PC-3 (cell line): ENCODE results near the gene NEAT1. TPM values are rescaled to one million over a fixed set of nuclear protein-coding genes. Genes with fewer than 3 reads are reported as not detected.

Experiments
- ATAC-seq: fragments of 200-7000 bp; cut with Tn5 transposase; 2 replicates; pipeline ENCODE4 v1.9.1; 2020; ENCODE audit warnings: mild to moderate bottlenecking, moderate library complexity
- BruUV-seq: library from RNA; stranded (reverse); fragments of 400-500 nt; replicated peaks from 2 replicates; lab custom pipeline; 2021; lab: Mats Ljungman, UMichigan
- CTCF ChIA-PET: fragments of 300-600 bp; sonication (Branson Sonifier 250); formaldehyde crosslinking; loops from one replicate; lab custom pipeline; 2022; ENCODE audit warnings: antibody characterized with exemption; lab: Charles Lee
- POLR2A ChIA-PET: fragments of 300-600 bp; sonication (Branson Sonifier 250); formaldehyde crosslinking; loops from one replicate; lab custom pipeline; 2022; ENCODE audit warnings: antibody characterized with exemption; ENCODE audit not compliant: unreplicated experiment; lab: Charles Lee
- DNase-seq: peaks from one replicate; pipeline ENCODE4 v3.0.0-alpha.2; 2015
- H2AFZ ChIP-seq: fragments of 300-600 bp; sonication (generic); 2 replicates; pipeline ENCODE4 v1.6.0; 2016; ENCODE audit warnings: antibody characterized with exemption, low read length
- H3F3A ChIP-seq: fragments of 300-600 bp; sonication (generic); one replicate; pipeline ENCODE4 v1.6.0; 2017; ENCODE audit warnings: antibody characterized with exemption, low read length, control low read depth, mild to moderate bottlenecking; ENCODE audit not compliant: unreplicated experiment
- H3K27ac ChIP-seq: fragments of 300-600 bp; sonication (generic); 2 replicates; pipeline ENCODE4 v1.5.1; 2016; ENCODE audit warnings: mild to moderate bottlenecking, low read length
- H3K27me3 ChIP-seq: fragments of 300-600 bp; sonication (generic); 2 replicates; pipeline ENCODE4 v1.6.1; 2016; ENCODE audit warnings: low read length, mixed read lengths
- H3K36me3 ChIP-seq: fragments of 300-600 bp; sonication (generic); 2 replicates; pipeline ENCODE4 v1.6.1; 2016; ENCODE audit warnings: low read depth, mixed run types, low read length, mixed read lengths
- H3K4me1 ChIP-seq: fragments of 300-600 bp; sonication (generic); 2 replicates; pipeline ENCODE4 v1.5.1; 2016; ENCODE audit warnings: low read length; ENCODE audit not compliant: insufficient read depth
- H3K4me2 ChIP-seq: fragments of 300-600 bp; sonication (generic); 2 replicates; pipeline ENCODE4 v1.6.0; 2016; ENCODE audit warnings: low read length
- H3K4me3 ChIP-seq: fragments of 300-600 bp; sonication (generic); 2 replicates; pipeline ENCODE4 v1.5.1; 2016; ENCODE audit warnings: mild to moderate bottlenecking, low read length, mixed read lengths
- H3K79me2 ChIP-seq: fragments of 300-600 bp; sonication (generic); 2 replicates; pipeline ENCODE4 v1.6.1; 2017; ENCODE audit warnings: low read length, mixed read lengths
- H3K9ac ChIP-seq: fragments of 300-600 bp; sonication (generic); 2 replicates; pipeline ENCODE4 v1.6.0; 2016; ENCODE audit warnings: mild to moderate bottlenecking, low read length
- H3K9me2 ChIP-seq: fragments of 300-600 bp; sonication (generic); replicated peaks from 2 replicates; pipeline ENCODE4 v1.6.1; 2016; ENCODE audit warnings: mixed run types, low read length, mixed read lengths
- H3K9me3 ChIP-seq: fragments of 300-600 bp; sonication (generic); 2 replicates; pipeline ENCODE4 v1.6.1; 2016; ENCODE audit warnings: low read length, mixed read lengths
- H4K20me1 ChIP-seq: fragments of 300-600 bp; sonication (generic); 2 replicates; pipeline ENCODE4 v1.6.1; 2016; ENCODE audit warnings: low read length, mixed read lengths
- EZH2 ChIP-seq: fragments of 300-600 bp; sonication (generic); IDR thresholded peaks from one replicate; pipeline ENCODE4 v1.6.1; 2017; ENCODE audit warnings: antibody characterized with exemption, mild to moderate bottlenecking, low read length; ENCODE audit not compliant: unreplicated experiment
- EZH2phosphoT487 ChIP-seq: fragments of 300-600 bp; sonication (generic); IDR thresholded peaks from 2 replicates; pipeline ENCODE4 v1.6.1; 2018; ENCODE audit warnings: mild to moderate bottlenecking, antibody characterized with exemption, low read length, borderline replicate concordance
- intact Hi-C: fragments of 100-400 bp; cut with micrococcal nuclease; formaldehyde crosslinking; loops from 2 replicates; pipeline ENCODE4 v1.9.0; 2023
- total RNA-seq: library from RNA; depleted of rRNA; stranded (reverse); fragments of >200 nt; gene quantifications from 2 replicates; pipeline ENCODE4 v1.2.3, GENCODE V29; 2014
- TF ChIP-seq, protein P1 (sequence below): fragments of 300-600 bp; sonication (generic); conservative IDR thresholded peaks from 2 replicates; pipeline ENCODE4 v1.5.1; 2017; ENCODE audit warnings: antibody characterized with exemption, low read depth, mild to moderate bottlenecking, low read length

Gene NEAT1
- total RNA-seq, 1 experiment from 2014 or later, result 47.9 TPM

GRCh38 chr11:65389294-65389980 is 33.2 kb upstream of the NEAT1 start:
- Histone ChIP-seq H3K27ac (no peak overlapping the region), H3K4me3 (no peak overlapping the region), H3K79me2 (peaks cover 46% of the 10 kb centered on the region), H3K27me3 (no peaks in the 10 kb centered on the region), H3K4me2 (peak overlapping the region; percentile 99; the same call in 1 of the 2 replicates), H3K9me2 (no peaks in the 10 kb centered on the region), H3K4me1 (peaks cover 31% of the 10 kb centered on the region), H3K36me3 (peaks cover 3% of the 10 kb centered on the region; the same call in 1 of the 2 replicates), H3K9me3 (no peaks in the 10 kb centered on the region), H4K20me1 (peaks cover 6% of the 10 kb centered on the region; the same call in 1 of the 2 replicates), H3K9ac (no peak overlapping the region), H2AFZ (no peak overlapping the region), H3F3A (no peaks in the 10 kb centered on the region)
- ATAC-seq, result no peak
- intact Hi-C loops, result no loop called here
- POLR2A ChIA-PET, result no interaction called here
- no peak for DNase-seq
- CTCF ChIA-PET, result no interaction called here
- TF ChIP-seq, protein P1, sequence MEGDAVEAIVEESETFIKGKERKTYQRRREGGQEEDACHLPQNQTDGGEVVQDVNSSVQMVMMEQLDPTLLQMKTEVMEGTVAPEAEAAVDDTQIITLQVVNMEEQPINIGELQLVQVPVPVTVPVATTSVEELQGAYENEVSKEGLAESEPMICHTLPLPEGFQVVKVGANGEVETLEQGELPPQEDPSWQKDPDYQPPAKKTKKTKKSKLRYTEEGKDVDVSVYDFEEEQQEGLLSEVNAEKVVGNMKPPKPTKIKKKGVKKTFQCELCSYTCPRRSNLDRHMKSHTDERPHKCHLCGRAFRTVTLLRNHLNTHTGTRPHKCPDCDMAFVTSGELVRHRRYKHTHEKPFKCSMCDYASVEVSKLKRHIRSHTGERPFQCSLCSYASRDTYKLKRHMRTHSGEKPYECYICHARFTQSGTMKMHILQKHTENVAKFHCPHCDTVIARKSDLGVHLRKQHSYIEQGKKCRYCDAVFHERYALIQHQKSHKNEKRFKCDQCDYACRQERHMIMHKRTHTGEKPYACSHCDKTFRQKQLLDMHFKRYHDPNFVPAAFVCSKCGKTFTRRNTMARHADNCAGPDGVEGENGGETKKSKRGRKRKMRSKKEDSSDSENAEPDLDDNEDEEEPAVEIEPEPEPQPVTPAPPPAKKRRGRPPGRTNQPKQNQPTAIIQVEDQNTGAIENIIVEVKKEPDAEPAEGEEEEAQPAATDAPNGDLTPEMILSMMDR, result no peak
- TF ChIP-seq EZH2 (no peak), EZH2phosphoT487 (no peak)
- BruUV-seq, result no TSS peak

DNA sequence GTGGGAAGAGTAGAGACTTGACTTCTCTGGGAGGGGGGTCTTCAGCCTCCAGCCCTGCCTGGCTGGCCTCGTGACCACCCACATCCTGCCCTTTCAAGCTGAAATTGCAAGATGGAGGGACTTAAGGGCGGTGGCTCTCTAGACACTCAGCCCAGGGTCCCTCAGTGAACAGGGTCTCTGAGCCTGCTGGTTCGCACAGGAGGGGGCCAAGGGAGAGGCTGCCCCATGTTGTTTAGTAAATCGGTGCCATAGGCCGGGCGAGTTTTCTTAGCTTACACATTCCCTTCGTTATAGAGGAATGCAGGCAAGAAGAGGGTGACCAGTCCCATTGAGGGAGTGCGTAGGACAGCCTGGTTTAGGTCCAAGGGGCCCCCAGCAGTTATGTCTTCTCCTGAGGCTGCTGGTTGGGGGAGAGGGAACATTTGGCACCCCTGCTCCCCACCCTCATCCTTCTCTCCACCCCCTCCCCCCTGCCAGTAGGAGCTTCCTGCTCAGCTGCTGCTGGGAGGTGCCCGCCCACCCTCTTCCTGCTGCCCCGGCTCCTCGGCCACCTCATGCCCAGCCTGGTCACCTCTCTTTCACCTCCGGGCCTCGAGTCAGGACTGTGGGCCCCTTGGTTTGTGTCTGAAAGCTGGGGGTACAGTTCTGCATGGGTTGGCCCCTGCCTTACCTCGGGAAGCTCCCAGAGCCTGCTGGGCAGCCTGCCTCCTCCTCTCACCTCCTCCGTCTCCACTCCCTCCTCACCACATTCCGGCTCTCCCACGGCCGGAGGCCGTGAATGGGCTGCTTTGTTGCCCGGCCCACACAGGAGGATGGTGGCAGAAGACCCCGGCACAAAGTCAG is 32.3 kb upstream of the NEAT1 start:
- peaks cover 22% of the 10 kb centered on the region for H3K4me1 ChIP-seq
- H3K4me2 ChIP-seq, result 0 out of 2 replicates have a peak overlapping the region, but pooled peaks have one; percentile 99
- peaks cover 7% of the 10 kb centered on the region; the same call in 1 of the 2 replicates for H3K36me3 ChIP-seq
- H2AFZ ChIP-seq, result no peak overlapping the region
- H3K27me3 ChIP-seq, result no peaks in the 10 kb centered on the region
- peaks cover 46% of the 10 kb centered on the region for H3K79me2 ChIP-seq
- peaks cover 6% of the 10 kb centered on the region; the same call in 1 of the 2 replicates for H4K20me1 ChIP-seq
- ATAC-seq (no peak), DNase-seq (no peak)
- POLR2A ChIA-PET, result no interaction called here
- no peaks in the 10 kb centered on the region for H3K9me2 ChIP-seq
- intact Hi-C loops, result no loop called here
- no peaks in the 10 kb centered on the region for H3K9me3 ChIP-seq
- CTCF ChIA-PET, result no interaction called here
- no peaks in the 10 kb centered on the region for H3F3A ChIP-seq
- H3K9ac ChIP-seq, result no peak overlapping the region
- H3K27ac ChIP-seq, result no peak overlapping the region
- BruUV-seq, result no TSS peak
- TF ChIP-seq EZH2phosphoT487, result no peak
- TF ChIP-seq EZH2, result no peak
- TF ChIP-seq, protein P1, result no peak
- H3K4me3 ChIP-seq, result no peak overlapping the region
